HG03280 (cell line): Measurements from ENCODE around the gene PDE3A.

Experiments
- ATAC-seq: cut with Tn5 transposase; IDR thresholded peaks from one replicate; pipeline ENCODE4 v1.9.1; 2021; ENCODE audit warnings: mild to moderate bottlenecking, moderate library complexity; ENCODE audit not compliant: unreplicated experiment

Gene PDE3A

DNA sequence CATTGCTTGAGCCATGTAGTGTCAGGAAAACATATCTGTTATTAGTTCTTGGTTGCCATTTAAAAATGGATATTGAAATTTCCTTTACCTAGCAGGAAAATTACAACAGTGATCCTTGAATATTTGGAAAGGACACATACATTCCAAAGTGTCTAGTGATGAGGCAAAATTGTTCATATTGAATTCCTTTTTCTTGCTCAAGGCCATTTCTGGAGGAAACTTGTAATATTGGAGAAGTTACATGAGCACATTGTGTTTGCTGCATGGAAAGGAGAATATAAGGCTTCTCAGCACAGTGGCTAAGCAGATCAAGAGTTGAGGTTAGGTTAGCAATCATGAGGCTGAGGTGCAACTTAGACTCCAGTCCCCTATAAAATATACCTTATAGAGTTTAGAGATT, 121.9 kb downstream of the PDE3A start:
- no peak for ATAC-seq

- no peak for ATAC-seq
Measured at GRCh38 chr12:20491290-20491689, 123.0 kb downstream of the PDE3A start.

DNA sequence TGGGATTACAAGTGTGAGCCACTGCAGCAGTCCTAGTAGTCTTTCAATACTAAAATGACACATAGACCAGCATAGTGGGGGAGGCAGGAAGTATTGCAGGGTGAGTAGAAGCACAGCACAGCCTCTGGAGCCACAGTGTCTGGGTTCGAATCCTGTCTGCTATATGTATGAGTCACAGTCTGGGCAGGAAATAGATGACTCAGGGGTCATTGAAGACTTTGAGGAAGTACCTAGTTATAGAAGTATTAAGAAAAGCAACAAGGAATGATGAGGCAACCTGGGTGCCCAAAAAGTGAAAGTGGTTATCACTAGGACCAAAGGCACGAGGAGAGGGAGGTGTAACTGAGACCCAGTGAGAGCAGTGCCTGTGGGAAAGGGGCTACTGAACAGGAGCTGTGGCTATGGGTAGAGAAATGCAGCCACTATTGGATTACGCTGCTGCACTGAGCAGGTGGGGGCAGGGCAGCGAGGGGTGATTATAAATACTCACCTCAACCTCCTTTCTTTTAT, 124.0 kb downstream of the PDE3A start:
- ATAC-seq: no peak

DNA sequence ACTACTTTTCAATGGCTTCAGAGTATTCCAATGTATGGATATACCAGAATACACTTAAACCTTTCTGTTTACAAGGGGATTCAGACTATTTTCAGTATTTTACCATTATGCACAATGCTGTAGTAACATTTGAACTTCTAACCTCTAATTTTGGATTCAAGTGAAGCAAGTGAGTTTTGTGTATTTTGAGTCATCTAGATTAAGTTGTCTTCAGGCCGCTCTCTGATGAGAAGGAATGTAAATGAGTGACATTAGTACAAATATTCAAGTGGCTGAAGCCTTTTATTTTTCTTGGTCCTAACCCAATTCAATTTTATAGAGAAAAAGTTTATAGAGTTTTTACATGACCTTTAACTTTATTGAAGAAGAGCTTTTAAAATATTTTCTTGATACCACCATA, 125.6 kb downstream of the PDE3A start:
- no peak for ATAC-seq

GRCh38 chr12:20494851-20495250, 126.5 kb downstream of the PDE3A start:
- ATAC-seq: no peak

DNA sequence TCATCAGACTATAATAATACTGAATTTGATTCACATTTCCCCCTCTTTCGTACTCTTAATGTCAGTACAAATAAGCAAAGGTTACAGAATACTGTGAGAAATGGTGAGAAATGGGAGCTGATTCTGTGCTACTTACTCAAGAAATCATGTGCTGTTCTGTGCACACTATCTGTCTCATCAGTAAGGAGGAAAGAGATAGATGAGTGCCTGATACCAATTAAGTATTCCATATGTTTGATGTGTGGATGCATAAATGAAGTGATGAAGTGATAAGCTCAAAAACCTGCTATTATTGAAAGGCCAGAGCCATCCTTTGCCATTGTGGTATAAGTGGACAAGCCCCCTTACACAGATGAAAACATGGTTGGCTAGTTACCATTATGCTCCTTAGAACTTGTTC, 127.7 kb downstream of the PDE3A start:
- no peak for ATAC-seq

DNA sequence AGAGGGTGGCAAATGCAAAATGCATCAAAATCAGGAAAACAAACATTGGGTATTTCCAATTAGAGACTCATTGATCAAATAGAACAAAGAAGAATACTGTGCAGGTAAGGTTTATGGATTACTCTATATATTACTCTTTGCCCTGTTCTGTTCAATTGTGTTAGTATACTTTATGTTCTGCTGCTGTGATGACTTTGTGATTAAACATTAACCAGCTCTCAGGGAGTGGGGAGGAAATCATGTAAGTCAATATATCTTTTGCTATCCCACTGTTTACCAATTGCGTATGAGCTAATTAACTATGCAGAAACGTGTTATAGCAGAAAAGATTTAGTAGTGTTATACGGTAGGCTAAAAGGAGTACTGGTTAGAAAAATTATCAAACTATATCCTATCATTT, 129.4 kb downstream of the PDE3A start:
- no peak for ATAC-seq

- ATAC-seq: no peak
Measured at GRCh38 chr12:20501958-20502357, 133.6 kb downstream of the PDE3A start.

DNA sequence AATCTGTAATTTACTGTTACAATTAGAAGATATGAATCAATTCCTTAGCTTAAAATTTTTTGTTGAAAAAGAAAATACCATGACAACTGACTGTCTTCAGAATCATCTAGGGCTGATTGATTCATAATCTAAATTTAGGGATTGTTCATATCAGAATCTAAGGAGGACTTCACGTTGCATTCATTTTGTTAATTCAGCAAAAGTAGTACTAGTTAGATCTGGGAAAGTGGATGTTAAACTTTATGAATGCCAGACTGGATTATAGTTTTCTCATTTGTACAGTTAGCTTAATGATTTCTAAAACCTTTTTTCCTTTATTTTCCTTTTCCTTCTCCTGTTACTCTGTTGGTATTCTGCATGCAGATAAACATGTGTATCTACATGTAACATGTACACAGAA, 135.5 kb downstream of the PDE3A start:
- no peak for ATAC-seq

DNA sequence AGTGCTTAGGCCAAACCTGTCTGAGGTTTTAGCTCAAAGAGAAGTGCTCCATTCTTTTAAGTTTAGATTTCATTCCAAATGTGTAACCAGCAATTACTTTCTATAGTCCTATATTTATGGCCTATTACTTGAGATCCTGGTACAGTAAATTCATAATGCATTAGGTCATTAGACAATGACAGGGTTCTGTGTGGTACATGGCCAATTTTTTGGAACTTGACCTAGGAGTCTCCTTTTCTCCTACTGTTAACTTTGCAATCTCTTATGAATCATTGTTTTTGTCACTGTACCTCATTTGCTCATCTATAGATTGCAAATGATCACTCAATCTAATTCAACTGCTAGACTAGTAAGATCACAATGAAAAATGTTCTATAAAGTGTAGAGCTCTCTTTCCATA, 136.7 kb downstream of the PDE3A start:
- no peak for ATAC-seq

- ATAC-seq: no peak
Measured at GRCh38 chr12:20507056-20507455, 138.7 kb downstream of the PDE3A start.

DNA sequence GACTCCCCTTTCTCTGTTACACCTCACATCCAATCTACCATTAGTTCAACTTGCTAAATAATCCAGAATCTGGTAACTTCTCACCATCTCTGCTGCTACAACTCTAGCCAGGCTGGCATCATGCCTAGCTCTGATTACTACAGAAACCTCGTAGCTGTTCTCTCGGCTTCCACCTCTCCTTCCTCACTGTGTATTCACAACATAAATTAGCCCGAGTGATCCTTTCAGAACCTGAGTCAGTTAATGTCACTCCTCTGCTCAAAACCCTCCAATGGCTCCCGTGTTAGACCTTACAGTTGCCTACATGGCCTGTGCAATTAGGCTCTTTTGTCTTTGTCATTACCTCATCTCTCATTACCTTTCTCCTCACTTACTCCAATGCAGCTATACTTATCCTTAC, 139.4 kb downstream of the PDE3A start:
- ATAC-seq: no peak

GRCh38 chr12:20508359-20508758, 140.0 kb downstream of the PDE3A start:
- ATAC-seq: no peak

- ATAC-seq: no peak
Measured at GRCh38 chr12:20508962-20509361, 140.6 kb downstream of the PDE3A start.

- no peak for ATAC-seq
Measured at GRCh38 chr12:20510811-20511210, 142.5 kb downstream of the PDE3A start.

GRCh38 chr12:20513189-20513588, 144.9 kb downstream of the PDE3A start:
- ATAC-seq: no peak

DNA sequence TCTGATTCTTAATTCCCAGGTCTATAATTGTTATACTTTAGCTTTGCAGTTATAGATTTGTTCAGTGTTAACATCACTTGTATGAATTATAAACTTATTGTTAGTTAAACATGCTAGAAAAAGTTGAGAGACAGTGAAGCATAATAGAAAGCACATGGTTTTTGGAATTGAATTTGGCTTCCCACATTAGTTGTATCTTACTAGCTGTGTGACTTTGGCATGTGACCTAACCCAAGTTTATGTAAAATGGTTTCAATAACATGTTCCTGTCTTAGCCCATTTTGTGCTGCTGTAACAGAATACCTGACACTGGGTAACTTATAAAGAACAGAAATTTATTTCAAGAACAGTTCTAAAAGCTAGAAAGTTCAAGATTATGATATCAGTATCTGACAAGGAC, 146.3 kb downstream of the PDE3A start:
- no peak for ATAC-seq

DNA sequence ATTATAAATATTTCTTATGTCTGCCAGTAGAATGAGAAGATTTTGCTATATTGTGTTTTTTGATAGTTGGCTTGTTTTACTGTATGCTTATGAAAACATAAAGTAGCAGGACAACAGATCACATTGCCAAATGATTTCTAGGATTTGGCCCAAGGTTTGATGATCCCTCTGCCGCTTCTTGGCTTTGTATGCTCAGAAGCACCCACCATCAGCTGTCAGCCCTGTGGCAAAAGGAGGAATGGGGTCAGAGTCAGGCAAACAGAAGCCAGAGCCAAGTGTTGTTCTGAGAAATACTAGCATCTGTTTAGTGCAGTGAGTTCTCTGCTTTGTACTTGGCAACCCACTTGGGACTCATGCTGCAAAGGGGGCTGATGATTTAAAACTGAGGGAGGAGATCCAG, 152.2 kb downstream of the PDE3A start:
- no peak for ATAC-seq

- no peak for ATAC-seq
Measured at GRCh38 chr12:20523658-20524057, 155.3 kb downstream of the PDE3A start.

DNA sequence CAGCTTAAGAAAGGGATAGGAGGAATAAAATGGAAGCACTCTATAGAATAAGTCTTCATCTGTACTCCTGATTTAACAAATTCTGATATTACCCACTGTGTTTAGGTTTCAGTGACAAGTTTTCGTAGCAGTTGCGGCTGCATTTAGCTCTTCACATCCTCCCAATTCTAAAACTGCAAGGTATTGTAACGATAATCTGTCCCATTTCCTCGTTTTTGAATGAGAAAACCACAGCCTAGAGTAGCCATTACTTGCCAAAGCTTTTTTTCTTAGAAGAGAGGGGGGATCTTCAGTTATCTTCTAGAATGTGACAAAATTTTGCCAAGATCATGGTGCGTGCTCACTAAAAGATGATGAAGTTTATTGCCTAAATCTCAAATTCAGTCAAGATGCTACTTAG, 155.8 kb downstream of the PDE3A start:
- no peak for ATAC-seq

DNA sequence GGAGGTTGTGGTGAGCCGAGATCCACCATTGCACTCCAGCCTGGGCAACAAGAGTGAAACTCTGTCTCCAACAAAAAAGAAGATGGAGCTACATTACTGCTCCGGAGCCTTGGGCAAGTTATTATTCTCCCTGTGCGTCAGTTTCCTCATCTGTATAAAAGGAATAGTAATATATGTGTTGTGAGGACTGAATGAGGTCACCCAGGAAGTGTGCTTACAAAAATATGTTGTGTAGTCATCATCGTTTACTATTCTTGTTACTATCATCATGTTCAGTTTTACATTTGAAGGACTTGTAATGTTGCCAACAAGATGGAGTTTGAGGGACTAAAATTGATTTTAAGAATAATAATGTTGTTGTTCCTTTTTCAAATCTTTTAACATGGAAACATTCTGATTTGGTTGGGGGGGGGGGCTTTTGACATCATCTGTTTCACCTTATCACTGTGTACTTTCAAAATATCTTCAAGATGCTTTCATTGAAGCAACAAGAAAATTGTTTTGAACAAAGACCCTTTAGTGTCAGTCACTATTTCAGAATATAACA, 156.8 kb downstream of the PDE3A start:
- ATAC-seq: no peak

- no peak for ATAC-seq
Measured at GRCh38 chr12:20527417-20528163, 159.3 kb downstream of the PDE3A start.

DNA sequence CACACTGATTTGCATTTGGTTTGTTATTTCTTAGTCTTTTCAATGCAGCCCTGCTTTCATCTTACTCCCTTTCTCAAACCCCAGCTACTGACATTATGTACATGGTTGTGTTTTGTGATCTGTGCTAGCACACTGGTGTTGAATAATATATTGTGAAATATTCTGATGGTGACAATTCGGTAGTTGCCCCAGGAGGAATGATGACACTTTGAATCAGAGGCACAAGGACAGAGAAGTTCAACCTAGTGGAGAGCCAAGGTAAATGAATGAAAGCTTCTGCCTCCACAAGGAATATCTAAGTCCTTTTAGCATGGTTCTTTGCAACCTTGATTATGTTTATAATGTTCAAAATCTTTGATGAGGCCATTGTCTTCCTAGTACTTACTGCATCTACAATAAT, 159.9 kb downstream of the PDE3A start:
- ATAC-seq: no peak
